ENCODE measurements around the gene S100A10.

The S100A10 gene

DNA sequence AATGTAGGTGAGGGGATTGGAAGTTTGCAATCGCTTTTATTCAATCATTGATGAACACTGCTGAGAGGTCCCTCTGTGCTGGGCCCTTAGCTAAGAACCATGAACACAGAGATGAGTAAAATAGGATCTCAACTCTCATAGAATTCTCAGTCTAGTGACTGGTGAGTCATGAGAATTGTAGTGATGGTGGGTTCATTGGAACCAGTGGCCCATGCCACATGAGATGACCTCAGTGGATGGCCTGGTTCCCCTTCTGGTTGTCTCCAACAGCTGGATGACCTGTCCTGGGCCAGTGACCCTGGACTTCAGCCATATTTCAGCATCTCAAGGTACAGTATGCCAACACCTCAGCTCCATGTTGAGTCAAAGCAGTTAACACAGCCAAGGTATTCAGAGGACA is 21.3 kb upstream of the S100A10 start:
- TF ChIP-seq, protein P1, sequence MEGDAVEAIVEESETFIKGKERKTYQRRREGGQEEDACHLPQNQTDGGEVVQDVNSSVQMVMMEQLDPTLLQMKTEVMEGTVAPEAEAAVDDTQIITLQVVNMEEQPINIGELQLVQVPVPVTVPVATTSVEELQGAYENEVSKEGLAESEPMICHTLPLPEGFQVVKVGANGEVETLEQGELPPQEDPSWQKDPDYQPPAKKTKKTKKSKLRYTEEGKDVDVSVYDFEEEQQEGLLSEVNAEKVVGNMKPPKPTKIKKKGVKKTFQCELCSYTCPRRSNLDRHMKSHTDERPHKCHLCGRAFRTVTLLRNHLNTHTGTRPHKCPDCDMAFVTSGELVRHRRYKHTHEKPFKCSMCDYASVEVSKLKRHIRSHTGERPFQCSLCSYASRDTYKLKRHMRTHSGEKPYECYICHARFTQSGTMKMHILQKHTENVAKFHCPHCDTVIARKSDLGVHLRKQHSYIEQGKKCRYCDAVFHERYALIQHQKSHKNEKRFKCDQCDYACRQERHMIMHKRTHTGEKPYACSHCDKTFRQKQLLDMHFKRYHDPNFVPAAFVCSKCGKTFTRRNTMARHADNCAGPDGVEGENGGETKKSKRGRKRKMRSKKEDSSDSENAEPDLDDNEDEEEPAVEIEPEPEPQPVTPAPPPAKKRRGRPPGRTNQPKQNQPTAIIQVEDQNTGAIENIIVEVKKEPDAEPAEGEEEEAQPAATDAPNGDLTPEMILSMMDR (IDR thresholded peaks at IDR 0.05; ENCODE audit: poor library complexity, severe bottlenecking) = no peak
- DNase-seq (ENCODE audit: low spot score) (no peak), ATAC-seq (ENCODE audit: low read depth) (no peak)
- H3K36me3 ChIP-seq (ENCODE audit: low read depth) = no peaks in the 10 kb centered on the region
- peaks cover 13% of the 10 kb centered on the region for H3K4me1 ChIP-seq (ENCODE audit: insufficient read depth, poor library complexity, severe bottlenecking)
- H3K4me3 ChIP-seq (ENCODE audit: severe bottlenecking) = no peak overlapping the region
- H3K9me3 ChIP-seq (ENCODE audit: severe bottlenecking) = no peaks in the 10 kb centered on the region
- no peaks in the 10 kb centered on the region for H3K27me3 ChIP-seq (ENCODE audit: insufficient read depth, poor library complexity, severe bottlenecking)
- H3K27ac ChIP-seq (ENCODE audit: poor library complexity, severe bottlenecking) = no peak overlapping the region

DNA sequence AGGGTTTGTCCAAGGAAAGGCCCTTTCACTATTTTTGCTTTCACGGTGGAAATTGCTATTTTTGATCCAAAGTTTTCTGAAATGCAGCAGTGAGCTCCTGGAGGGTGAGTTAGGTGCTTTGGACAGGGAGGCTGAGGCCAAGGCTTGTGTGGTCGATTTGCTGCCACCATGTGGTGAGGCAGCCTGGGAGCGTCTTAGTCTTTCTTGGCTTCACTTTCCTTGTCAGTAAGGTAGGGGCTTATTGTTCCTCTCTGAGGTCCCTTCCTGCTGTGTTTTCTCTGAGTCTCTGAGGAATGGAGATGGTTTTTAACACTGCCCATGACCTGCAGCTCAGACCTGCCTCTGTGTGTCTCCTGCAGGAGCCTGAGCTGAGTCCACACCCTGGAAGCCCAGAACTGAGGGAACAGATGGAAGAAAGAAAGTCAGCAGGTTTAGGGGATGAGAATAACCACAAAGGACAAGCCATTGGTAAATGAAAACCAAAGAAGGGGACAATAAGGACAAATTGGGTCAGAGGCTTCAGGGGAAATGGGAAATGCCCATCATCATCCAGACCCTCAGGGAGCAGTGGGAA is 20.1 kb upstream of the S100A10 start:
- Histone ChIP-seq H3K36me3 (ENCODE audit: low read depth) (no peaks in the 10 kb centered on the region), H3K27ac (ENCODE audit: poor library complexity, severe bottlenecking) (no peak overlapping the region), H3K4me3 (ENCODE audit: severe bottlenecking) (no peak overlapping the region), H3K9me3 (ENCODE audit: severe bottlenecking) (no peaks in the 10 kb centered on the region), H3K27me3 (ENCODE audit: insufficient read depth, poor library complexity, severe bottlenecking) (no peaks in the 10 kb centered on the region), H3K4me1 (ENCODE audit: insufficient read depth, poor library complexity, severe bottlenecking) (peaks cover 13% of the 10 kb centered on the region)
- DNase-seq (ENCODE audit: low spot score) (no peak), ATAC-seq (ENCODE audit: low read depth) (0 out of 3 replicates have a peak, but pooled peaks have one; percentile 46)
- TF ChIP-seq, protein P1 (IDR thresholded peaks at IDR 0.05; ENCODE audit: poor library complexity, severe bottlenecking) = peak; percentile 73

DNA sequence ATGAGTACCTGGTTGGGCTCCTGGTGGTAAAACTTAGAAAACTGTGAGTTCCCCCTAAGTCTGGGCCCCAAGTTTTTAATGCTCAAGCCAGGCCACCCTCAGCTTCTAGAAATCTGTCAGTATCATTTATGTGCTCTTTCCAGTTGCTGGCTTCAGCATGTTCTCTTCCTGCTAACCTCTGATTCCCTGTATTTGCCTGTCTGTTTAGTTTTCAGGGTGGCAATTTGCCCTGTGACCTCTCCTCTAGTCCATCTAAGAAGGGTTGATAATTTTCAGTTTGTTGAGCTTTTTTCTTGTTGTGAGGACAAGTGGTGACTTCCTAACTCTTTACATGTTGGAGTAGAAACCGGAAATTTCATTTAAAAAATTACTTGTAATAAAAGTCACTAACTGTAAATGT is 16.0 kb upstream of the S100A10 start:
- Histone ChIP-seq H3K4me1 (ENCODE audit: insufficient read depth, poor library complexity, severe bottlenecking) (no peaks in the 10 kb centered on the region), H3K4me3 (ENCODE audit: severe bottlenecking) (no peak overlapping the region), H3K27me3 (ENCODE audit: insufficient read depth, poor library complexity, severe bottlenecking) (no peaks in the 10 kb centered on the region), H3K27ac (ENCODE audit: poor library complexity, severe bottlenecking) (no peak overlapping the region), H3K36me3 (ENCODE audit: low read depth) (no peaks in the 10 kb centered on the region), H3K9me3 (ENCODE audit: severe bottlenecking) (no peaks in the 10 kb centered on the region)
- TF ChIP-seq, protein P1 (IDR thresholded peaks at IDR 0.05; ENCODE audit: poor library complexity, severe bottlenecking) = no peak
- ATAC-seq (ENCODE audit: low read depth) (no peak), DNase-seq (ENCODE audit: low spot score) (no peak)

DNA sequence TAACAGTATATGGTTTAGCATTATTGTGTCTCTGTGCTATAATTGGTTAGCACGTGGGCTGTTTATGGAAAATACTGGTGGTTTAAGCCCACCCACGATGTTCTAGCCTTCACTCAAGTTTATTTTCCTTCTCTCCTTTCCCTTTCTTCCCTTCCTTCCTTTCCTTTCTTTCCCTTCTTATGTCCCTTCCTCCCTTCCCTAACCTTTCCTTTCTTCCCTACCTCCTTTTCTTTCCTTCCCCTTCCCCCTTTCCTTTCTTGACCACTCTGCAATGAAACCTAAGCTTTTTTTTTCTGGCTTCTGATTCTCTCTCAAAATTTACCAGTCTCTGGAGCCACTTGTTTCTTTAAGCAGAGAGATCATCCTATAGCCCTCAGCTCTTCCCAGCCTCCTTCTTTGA is 13.4 kb upstream of the S100A10 start:
- no peak for DNase-seq (ENCODE audit: low spot score)
- no peak for ATAC-seq (ENCODE audit: low read depth)
- Histone ChIP-seq H3K27ac (ENCODE audit: poor library complexity, severe bottlenecking) (no peak overlapping the region), H3K36me3 (ENCODE audit: low read depth) (no peaks in the 10 kb centered on the region), H3K4me3 (ENCODE audit: severe bottlenecking) (no peak overlapping the region), H3K9me3 (ENCODE audit: severe bottlenecking) (no peaks in the 10 kb centered on the region), H3K27me3 (ENCODE audit: insufficient read depth, poor library complexity, severe bottlenecking) (no peaks in the 10 kb centered on the region), H3K4me1 (ENCODE audit: insufficient read depth, poor library complexity, severe bottlenecking) (peaks cover 6% of the 10 kb centered on the region)
- TF ChIP-seq, protein P1 (IDR thresholded peaks at IDR 0.05; ENCODE audit: poor library complexity, severe bottlenecking) = no peak

GRCh38 chr1:152005360-152005912 is 11.8 kb upstream of the S100A10 start:
- Histone ChIP-seq H3K27ac (ENCODE audit: poor library complexity, severe bottlenecking) (no peak overlapping the region), H3K27me3 (ENCODE audit: insufficient read depth, poor library complexity, severe bottlenecking) (no peaks in the 10 kb centered on the region), H3K9me3 (ENCODE audit: severe bottlenecking) (no peaks in the 10 kb centered on the region), H3K4me3 (ENCODE audit: severe bottlenecking) (no peak overlapping the region), H3K4me1 (ENCODE audit: insufficient read depth, poor library complexity, severe bottlenecking) (peaks cover 23% of the 10 kb centered on the region), H3K36me3 (ENCODE audit: low read depth) (no peaks in the 10 kb centered on the region)
- ATAC-seq (ENCODE audit: low read depth) (no peak), DNase-seq (ENCODE audit: low spot score) (no peak)
- TF ChIP-seq, protein P1 (IDR thresholded peaks at IDR 0.05; ENCODE audit: poor library complexity, severe bottlenecking) = no peak

All from RWPE2 (cell line).